NCI-H2029 (cell line): ENCODE results near the gene CEP192.

Experiments used
- DNase-seq: peaks from one replicate; lab custom pipeline; 2025; lab: John Stamatoyannopoulos, UW

CEP192 gene

GRCh38 chr18:13099113-13099512 lies 108.0 kb downstream of the CEP192 start:
- no peak for DNase-seq

GRCh38 chr18:13100942-13101658 lies 109.9 kb downstream of the CEP192 start:
- no peak for DNase-seq

GRCh38 chr18:13101659-13102197 lies 110.6 kb downstream of the CEP192 start:
- DNase-seq = no peak

GRCh38 chr18:13103366-13103765 lies 112.2 kb downstream of the CEP192 start:
- no peak for DNase-seq

GRCh38 chr18:13105059-13105458 lies 113.9 kb downstream of the CEP192 start:
- DNase-seq = no peak

GRCh38 chr18:13107074-13107473 lies 115.9 kb downstream of the CEP192 start:
- DNase-seq = no peak

GRCh38 chr18:13108330-13108729 lies 117.2 kb downstream of the CEP192 start:
- no peak for DNase-seq

GRCh38 chr18:13110559-13110958 lies 119.4 kb downstream of the CEP192 start:
- DNase-seq = no peak

- peak; percentile 42 for DNase-seq
Measured at GRCh38 chr18:13112982-13113381, 121.8 kb downstream of the CEP192 start.

GRCh38 chr18:13120255-13120654 lies 129.1 kb downstream of the CEP192 start:
- DNase-seq = no peak

GRCh38 chr18:13120983-13121441 lies 129.8 kb downstream of the CEP192 start:
- DNase-seq = no peak

- DNase-seq = no peak
Measured at GRCh38 chr18:13124411-13124810, 133.2 kb downstream of the CEP192 start.

- no peak for DNase-seq
Measured at GRCh38 chr18:13125191-13125590, 134.0 kb downstream of the CEP192 start.

GRCh38 chr18:13126966-13127598 lies 135.9 kb downstream of the CEP192 start:
- no peak for DNase-seq

- DNase-seq = no peak
Measured at GRCh38 chr18:13131283-13131682, 140.1 kb downstream of the CEP192 start.

- no peak for DNase-seq
Measured at GRCh38 chr18:13134551-13135401, 143.6 kb downstream of the CEP192 start.

- peak; percentile 43 for DNase-seq
Measured at GRCh38 chr18:13136056-13136903, 145.1 kb downstream of the CEP192 start.

- peak; percentile 5 for DNase-seq
Measured at GRCh38 chr18:13136904-13137669, 145.9 kb downstream of the CEP192 start.

GRCh38 chr18:13137670-13138419 lies 146.7 kb downstream of the CEP192 start:
- peak; percentile 58 for DNase-seq
